Neural cell (in vitro differentiated cells): ENCODE measurements around the gene SNRNP70. TPM values are rescaled to one million over a fixed set of nuclear protein-coding genes. Genes with fewer than 3 reads are reported as not detected.
"Not testable (repeated sequence)": the region's sequence is repeated elsewhere in the genome, so short reads cannot be mapped to it uniquely, and the experiment has no call there.

Experiments
- H2AFZ ChIP-seq: fragments of 200-600, 300-800 bp; sonication (generic), shearing (Covaris generic); 2 replicates; pipeline ENCODE4 v1.6.0; 2014; ENCODE audit warnings: low read depth, mild to moderate bottlenecking, antibody characterized with exemption, low read length, moderate library complexity
- H3F3A ChIP-seq: fragments of 200-600 bp; shearing (Covaris generic); 2 replicates; pipeline ENCODE4 v1.6.1; 2016; ENCODE audit warnings: mild to moderate bottlenecking, moderate library complexity, mixed read lengths, antibody characterized with exemption, low read length; ENCODE audit not compliant: insufficient read depth, poor library complexity, severe bottlenecking
- H3K27ac ChIP-seq: fragments of 200-600, 300-800 bp; sonication (generic), shearing (Covaris generic); 2 replicates; pipeline ENCODE4 v1.5.1; 2014; ENCODE audit warnings: mild to moderate bottlenecking, low read length, moderate library complexity
- H3K27me3 ChIP-seq: fragments of 300-800, 200-600 bp; sonication (generic), shearing (Covaris generic); 2 replicates; pipeline ENCODE4 v1.6.0; 2014; ENCODE audit warnings: mild to moderate bottlenecking, low read depth, low read length, moderate library complexity; ENCODE audit not compliant: insufficient read depth
- H3K36me3 ChIP-seq: fragments of 300-800, 200-600 bp; sonication (generic), shearing (Covaris generic); 2 replicates; pipeline ENCODE4 v1.5.1; 2014; ENCODE audit warnings: mild to moderate bottlenecking, antibody characterized with exemption, low read length, moderate library complexity; ENCODE audit not compliant: insufficient read depth
- H3K4me2 ChIP-seq: fragments of 300-800, 200-600 bp; sonication (generic), shearing (Covaris generic); 2 replicates; pipeline ENCODE4 v1.6.0; 2014; ENCODE audit warnings: mild to moderate bottlenecking, low read length
- H3K4me3 ChIP-seq: fragments of 300-800, 200-600 bp; sonication (generic), shearing (Covaris generic); 2 replicates; pipeline ENCODE4 v1.5.1; 2014; ENCODE audit warnings: mild to moderate bottlenecking, low read length, moderate library complexity
- H3K79me2 ChIP-seq: fragments of 200-600 bp; shearing (Covaris generic); replicated peaks from 2 replicates; pipeline ENCODE4 v1.6.0; 2014; ENCODE audit warnings: mild to moderate bottlenecking, low read length, moderate library complexity; ENCODE audit not compliant: insufficient read depth
- H3K9ac ChIP-seq: fragments of 300-800, 200-600 bp; sonication (generic), shearing (Covaris generic); 2 replicates; pipeline ENCODE4 v1.6.1; 2016; ENCODE audit warnings: mild to moderate bottlenecking, low read length, mixed read lengths
- H3K9me2 ChIP-seq: fragments of 200-600 bp; shearing (Covaris generic); 2 replicates; pipeline ENCODE4 v1.6.1; 2016; ENCODE audit warnings: mild to moderate bottlenecking, low read length, mixed read lengths; ENCODE audit not compliant: insufficient read depth
- H3K9me3 ChIP-seq: fragments of 200-600, 300-800 bp; sonication (generic), shearing (Covaris generic); 2 replicates; pipeline ENCODE4 v1.6.1; 2016; ENCODE audit warnings: mild to moderate bottlenecking, mixed run types, low read length, moderate library complexity, mixed read lengths
- H4K20me1 ChIP-seq: fragments of 200-600 bp; shearing (Covaris generic); 2 replicates; pipeline ENCODE4 v1.6.1; 2016; ENCODE audit warnings: mild to moderate bottlenecking, mixed run types; ENCODE audit not compliant: insufficient read depth
- CTCF ChIP-seq: fragments of 450-650 bp; IDR thresholded peaks from 2 replicates; pipeline ENCODE4 v1.5.1; 2014; ENCODE audit warnings: antibody characterized with exemption, mild to moderate bottlenecking, moderate library complexity; ENCODE audit not compliant: poor library complexity, severe bottlenecking
- EP300 ChIP-seq: fragments of 450-650 bp; conservative IDR thresholded peaks from 2 replicates; pipeline ENCODE4 v1.6.1; 2014; ENCODE audit warnings: antibody characterized with exemption, mild to moderate bottlenecking, moderate library complexity; ENCODE audit not compliant: poor library complexity, severe bottlenecking
- EZH2 ChIP-seq: fragments of 200-600, 300-800 bp; shearing (Covaris generic), sonication (generic); IDR thresholded peaks from 2 replicates; pipeline ENCODE4 v1.6.1; 2014; ENCODE audit warnings: antibody characterized with exemption, low read length, borderline replicate concordance, mild to moderate bottlenecking; ENCODE audit not compliant: insufficient read depth, poor library complexity, severe bottlenecking
- MXI1 ChIP-seq: fragments of 450-650 bp; conservative IDR thresholded peaks from 2 replicates; pipeline ENCODE4 v1.6.1; 2014; ENCODE audit warnings: antibody characterized with exemption, mild to moderate bottlenecking; ENCODE audit not compliant: poor library complexity, severe bottlenecking
- POLR2AphosphoS5 ChIP-seq: IDR thresholded peaks from 2 replicates; pipeline ENCODE4 v1.6.1; 2012
- RAD21 ChIP-seq: fragments of 450-650 bp; conservative IDR thresholded peaks from 2 replicates; pipeline ENCODE4 v1.6.1; 2014; ENCODE audit warnings: antibody characterized with exemption, mild to moderate bottlenecking, moderate library complexity
- SMC3 ChIP-seq: fragments of 450-650 bp; conservative IDR thresholded peaks from 2 replicates; pipeline ENCODE4 v1.6.1; 2014; ENCODE audit warnings: antibody characterized with exemption, mild to moderate bottlenecking, moderate library complexity; ENCODE audit not compliant: poor library complexity
- TAF1 ChIP-seq: IDR thresholded peaks from 2 replicates; pipeline ENCODE4 v1.6.1; 2012; ENCODE audit warnings: low read depth
- polyA plus RNA-seq: library from polyadenylated mRNA; depleted of rRNA; stranded (reverse); fragments of >200 nt; gene quantifications from 2 replicates; pipeline ENCODE4 v1.2.3, GENCODE V29; 2014
- TF ChIP-seq, protein P1 (sequence below): IDR thresholded peaks from 2 replicates; pipeline ENCODE4 v1.6.1; 2012; ENCODE audit warnings: borderline replicate concordance

The SNRNP70 gene
- polyA plus RNA-seq, 1 donor from 2014 or later, result 721 TPM

DNA sequence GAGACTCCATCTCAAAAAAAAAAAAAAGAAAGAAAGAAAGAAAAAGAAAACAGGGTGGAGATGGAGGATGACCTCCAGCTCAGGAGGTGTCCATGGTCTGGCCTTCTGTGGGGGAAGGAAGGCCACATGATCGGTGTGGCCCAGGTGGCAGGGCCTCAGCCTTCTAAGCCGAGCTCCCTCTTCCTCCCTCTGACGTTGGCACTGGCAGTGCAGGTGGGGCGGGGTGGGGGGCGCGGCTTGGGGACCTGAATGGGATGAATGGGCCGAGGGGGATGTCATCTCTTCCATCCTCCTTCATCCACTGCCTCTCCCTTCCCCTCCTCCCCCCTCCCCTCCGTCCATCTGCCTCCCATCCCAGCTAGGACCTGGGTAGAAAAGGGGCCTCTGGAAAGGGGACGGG lies 45.5 kb upstream of the SNRNP70 start:
- H3F3A ChIP-seq, H3K9me2 ChIP-seq, H3K79me2 ChIP-seq, H3K27me3 ChIP-seq, H3K9ac ChIP-seq, H3K36me3 ChIP-seq, H3K4me3 ChIP-seq, H4K20me1 ChIP-seq, H2AFZ ChIP-seq, H3K9me3 ChIP-seq, H3K4me2 ChIP-seq, H3K27ac ChIP-seq: not testable (repeated sequence)

DNA sequence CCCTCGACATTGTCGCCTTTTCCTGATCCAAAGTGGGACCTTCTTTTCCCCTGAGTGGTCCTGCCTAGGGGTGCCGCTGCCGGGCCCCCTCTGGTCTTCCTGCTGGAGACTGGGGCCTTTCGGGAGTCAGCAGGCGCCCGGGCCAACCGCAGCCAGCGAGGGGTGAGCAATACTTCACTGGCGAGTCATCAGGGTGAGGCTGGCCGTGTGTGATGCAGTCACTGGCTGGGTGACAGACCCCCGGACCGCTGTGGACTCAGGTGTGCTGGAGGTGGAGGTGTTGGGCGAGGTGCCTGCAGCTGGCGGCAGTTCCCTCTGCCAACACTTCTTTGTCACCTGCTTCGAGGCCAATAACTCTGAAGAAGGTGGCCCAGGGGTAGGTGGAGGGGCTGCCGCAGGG lies 43.1 kb upstream of the SNRNP70 start:
- Histone ChIP-seq H3K4me2 (no peak overlapping the region), H3K9me2 (no peaks in the 10 kb centered on the region), H3K27ac (no peak overlapping the region), H3K79me2 (no peaks in the 10 kb centered on the region), H4K20me1 (no peaks in the 10 kb centered on the region), H3K4me3 (no peak overlapping the region), H3K9ac (no peak overlapping the region), H2AFZ (no peak overlapping the region), H3K36me3 (no peaks in the 10 kb centered on the region), H3K27me3 (no peaks in the 10 kb centered on the region), H3K9me3 (no peaks in the 10 kb centered on the region), H3F3A (no peaks in the 10 kb centered on the region)
- TF ChIP-seq MXI1, result no peak
- TF ChIP-seq SMC3, result no peak
- TF ChIP-seq TAF1, result no peak
- TF ChIP-seq, protein P1, sequence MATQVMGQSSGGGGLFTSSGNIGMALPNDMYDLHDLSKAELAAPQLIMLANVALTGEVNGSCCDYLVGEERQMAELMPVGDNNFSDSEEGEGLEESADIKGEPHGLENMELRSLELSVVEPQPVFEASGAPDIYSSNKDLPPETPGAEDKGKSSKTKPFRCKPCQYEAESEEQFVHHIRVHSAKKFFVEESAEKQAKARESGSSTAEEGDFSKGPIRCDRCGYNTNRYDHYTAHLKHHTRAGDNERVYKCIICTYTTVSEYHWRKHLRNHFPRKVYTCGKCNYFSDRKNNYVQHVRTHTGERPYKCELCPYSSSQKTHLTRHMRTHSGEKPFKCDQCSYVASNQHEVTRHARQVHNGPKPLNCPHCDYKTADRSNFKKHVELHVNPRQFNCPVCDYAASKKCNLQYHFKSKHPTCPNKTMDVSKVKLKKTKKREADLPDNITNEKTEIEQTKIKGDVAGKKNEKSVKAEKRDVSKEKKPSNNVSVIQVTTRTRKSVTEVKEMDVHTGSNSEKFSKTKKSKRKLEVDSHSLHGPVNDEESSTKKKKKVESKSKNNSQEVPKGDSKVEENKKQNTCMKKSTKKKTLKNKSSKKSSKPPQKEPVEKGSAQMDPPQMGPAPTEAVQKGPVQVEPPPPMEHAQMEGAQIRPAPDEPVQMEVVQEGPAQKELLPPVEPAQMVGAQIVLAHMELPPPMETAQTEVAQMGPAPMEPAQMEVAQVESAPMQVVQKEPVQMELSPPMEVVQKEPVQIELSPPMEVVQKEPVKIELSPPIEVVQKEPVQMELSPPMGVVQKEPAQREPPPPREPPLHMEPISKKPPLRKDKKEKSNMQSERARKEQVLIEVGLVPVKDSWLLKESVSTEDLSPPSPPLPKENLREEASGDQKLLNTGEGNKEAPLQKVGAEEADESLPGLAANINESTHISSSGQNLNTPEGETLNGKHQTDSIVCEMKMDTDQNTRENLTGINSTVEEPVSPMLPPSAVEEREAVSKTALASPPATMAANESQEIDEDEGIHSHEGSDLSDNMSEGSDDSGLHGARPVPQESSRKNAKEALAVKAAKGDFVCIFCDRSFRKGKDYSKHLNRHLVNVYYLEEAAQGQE, result no peak
- no peak for TF ChIP-seq POLR2AphosphoS5
- no peak for TF ChIP-seq EZH2
- no peak for TF ChIP-seq EP300
- no peak for TF ChIP-seq RAD21
- no peak for TF ChIP-seq CTCF

DNA sequence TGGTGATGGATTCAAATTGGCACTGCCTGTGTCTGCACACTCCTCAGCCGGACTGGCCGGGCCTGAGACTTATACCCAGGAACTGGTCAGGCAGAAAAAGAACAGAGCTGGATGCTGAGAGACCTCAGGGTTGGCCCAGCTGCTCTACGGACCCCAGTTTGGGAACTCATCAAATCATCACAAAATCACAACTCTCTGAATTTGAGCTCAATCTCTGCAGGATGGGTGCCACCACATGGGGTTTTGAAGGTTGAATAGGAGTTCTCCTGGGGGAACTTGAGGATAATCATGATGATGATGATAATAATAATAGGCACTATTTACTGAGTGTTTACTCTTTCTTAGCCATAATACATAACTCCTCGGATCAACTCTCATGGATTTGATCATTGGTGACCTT lies 42.6 kb upstream of the SNRNP70 start:
- not testable (repeated sequence) for H3F3A ChIP-seq

DNA sequence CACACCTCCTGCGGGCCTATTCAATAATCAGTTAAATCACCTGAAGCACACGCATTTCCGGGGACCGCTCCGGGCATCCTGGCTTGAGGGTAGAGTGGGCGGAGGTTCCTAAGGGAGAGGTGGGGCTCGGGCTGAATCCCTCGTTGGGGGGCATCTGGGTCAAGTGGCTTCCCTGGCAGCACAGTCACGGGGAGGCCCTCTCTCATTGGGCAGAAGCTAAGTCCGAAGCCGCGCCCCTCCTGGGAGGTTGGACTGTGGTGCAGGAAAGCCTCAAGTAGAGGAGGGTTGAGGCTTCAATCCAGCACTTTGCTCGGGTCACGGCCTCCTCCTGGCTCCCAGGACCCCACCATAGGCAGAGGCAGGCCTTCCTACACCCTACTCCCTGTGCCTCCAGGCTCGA lies 41.7 kb upstream of the SNRNP70 start, which contains the start of gene CGB5:
Gene CGB5 (plus strand): TSS at position 301 of the 400 bp plus-strand sequence. CDS start 362 bp downstream, outside the sequence.
- not testable (repeated sequence) for H3K9ac ChIP-seq, H3K4me2 ChIP-seq, H3K4me3 ChIP-seq, H3K27me3 ChIP-seq, H4K20me1 ChIP-seq, H3K79me2 ChIP-seq, H3K27ac ChIP-seq, H3K36me3 ChIP-seq, H3K9me3 ChIP-seq, H2AFZ ChIP-seq, H3K9me2 ChIP-seq, H3F3A ChIP-seq

More for the DNA sequence above, 42.6 kb upstream of the SNRNP70 start:
- H3K9ac ChIP-seq, H3K4me3 ChIP-seq, H3K79me2 ChIP-seq, H3K27ac ChIP-seq, H3K9me3 ChIP-seq, H3K36me3 ChIP-seq, H3K9me2 ChIP-seq, H3K27me3 ChIP-seq, H3K4me2 ChIP-seq, H2AFZ ChIP-seq, H4K20me1 ChIP-seq: not testable (repeated sequence)

DNA sequence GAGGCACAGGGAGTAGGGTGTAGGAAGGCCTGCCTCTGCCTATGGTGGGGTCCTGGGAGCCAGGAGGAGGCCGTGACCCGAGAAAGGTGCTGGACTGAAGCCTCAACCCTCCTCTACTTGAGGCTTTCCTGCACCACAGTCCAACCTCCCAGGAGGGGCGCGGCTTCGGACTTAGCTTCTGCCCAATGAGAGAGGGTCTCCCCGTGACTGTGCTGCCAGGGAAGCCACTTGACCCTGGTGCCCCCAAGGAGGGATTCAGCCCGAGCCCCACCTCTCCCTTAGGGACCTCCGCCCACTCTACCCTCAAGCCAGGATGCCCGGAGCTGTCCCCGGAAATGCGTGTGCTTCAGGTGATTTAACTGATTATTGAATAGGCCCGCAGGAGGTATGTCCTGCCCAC lies 36.2 kb upstream of the SNRNP70 start, which contains the start of gene CGB8:
Gene CGB8 (minus strand): TSS at position 101 of the 400 bp plus-strand sequence. CDS start 372 bp downstream, outside the sequence.
- not testable (repeated sequence) for H3K4me3 ChIP-seq, H3K79me2 ChIP-seq, H3K36me3 ChIP-seq, H3F3A ChIP-seq, H3K9me3 ChIP-seq, H3K4me2 ChIP-seq, H3K9me2 ChIP-seq, H4K20me1 ChIP-seq, H2AFZ ChIP-seq, H3K27me3 ChIP-seq, H3K27ac ChIP-seq, H3K9ac ChIP-seq
